IMR-90 (cell line): ENCODE measurements around the gene CMIP. TPM values are rescaled to one million over a fixed set of nuclear protein-coding genes. Genes with fewer than 3 reads are reported as not detected.

Experiments used
- ATAC-seq: fragments of 200-7000 bp; cut with Tn5 transposase; 2 replicates; pipeline ENCODE4 v1.9.1; 2020; ENCODE audit warnings: low read depth, mild to moderate bottlenecking, moderate library complexity
- BruUV-seq: library from RNA; stranded (reverse); fragments of 400-500 nt; replicated peaks from 2 replicates; lab custom pipeline; 2021; lab: Mats Ljungman, UMichigan
- CTCF ChIA-PET: fragments of 300-600 bp; formaldehyde crosslinking; extraction: SDS; loops from one replicate; lab custom pipeline; 2021; ENCODE audit warnings: antibody characterized with exemption; lab: Yijun Ruan, JAX
- POLR2A ChIA-PET: fragments of 300-600 bp; sonication (Branson Sonifier 250); formaldehyde crosslinking; loops from one replicate; lab custom pipeline; 2022; ENCODE audit warnings: antibody characterized with exemption; ENCODE audit not compliant: unreplicated experiment; lab: Charles Lee
- DNase-seq: peaks from one replicate; pipeline ENCODE4 v3.0.0; 2013
- H2AFZ ChIP-seq: replicated peaks from 2 replicates; pipeline ENCODE3; 2013; ENCODE audit warnings: low read length, mild to moderate bottlenecking; ENCODE audit not compliant: poor library complexity
- H2AK5ac ChIP-seq: 2 replicates; pipeline ENCODE4 v1.6.1; 2013; ENCODE audit warnings: low read depth, low read length, inconsistent platforms
- H2AK9ac ChIP-seq: replicated peaks from 2 replicates; pipeline ENCODE3; 2013; ENCODE audit warnings: mild to moderate bottlenecking, low read depth, low read length, moderate library complexity; ENCODE audit not compliant: poor library complexity
- H2BK120ac ChIP-seq: 2 replicates; pipeline ENCODE4 v1.6.1; 2013; ENCODE audit warnings: low read depth, low read length, inconsistent platforms
- H2BK15ac ChIP-seq: 3 replicates; pipeline ENCODE4 v1.6.1; 2013; ENCODE audit warnings: low read depth, low read length, inconsistent platforms
- H2BK20ac ChIP-seq: 2 replicates; pipeline ENCODE4 v1.6.1; 2013; ENCODE audit warnings: low read depth, mild to moderate bottlenecking, inconsistent platforms, low read length, moderate library complexity
- H2BK5ac ChIP-seq: 2 replicates; pipeline ENCODE4 v1.6.1; 2013; ENCODE audit warnings: mild to moderate bottlenecking, low read depth, low read length, inconsistent platforms; ENCODE audit not compliant: poor library complexity, severe bottlenecking
- H3K14ac ChIP-seq: replicated peaks from 2 replicates; pipeline ENCODE4 v1.6.1; 2013; ENCODE audit warnings: low read depth, low read length, inconsistent platforms
- H3K18ac ChIP-seq: 2 replicates; pipeline ENCODE4 v1.6.1; 2013; ENCODE audit warnings: low read depth, low read length, control low read depth
- H3K23ac ChIP-seq: 2 replicates; pipeline ENCODE4 v1.6.1; 2013; ENCODE audit warnings: low read depth, low read length, inconsistent platforms
- H3K27ac ChIP-seq: 2 replicates; pipeline ENCODE4 v1.5.1; 2013; ENCODE audit warnings: mild to moderate bottlenecking, control low read depth, low read length; ENCODE audit not compliant: insufficient read depth
- H3K27me3 ChIP-seq: 2 replicates; pipeline ENCODE4 v1.6.1; 2013; ENCODE audit warnings: low read length; ENCODE audit not compliant: control insufficient read depth, insufficient read depth
- H3K36me3 ChIP-seq: 2 replicates; pipeline ENCODE4 v1.6.1; 2013; ENCODE audit warnings: low read length, mixed read lengths; ENCODE audit not compliant: control insufficient read depth, insufficient read depth
- H3K4ac ChIP-seq: 2 replicates; pipeline ENCODE4 v1.6.1; 2013; ENCODE audit warnings: low read depth, low read length, inconsistent platforms
- H3K4me1 ChIP-seq: 2 replicates; pipeline ENCODE4 v1.6.1; 2013; ENCODE audit warnings: low read length, mixed read lengths; ENCODE audit not compliant: control insufficient read depth, insufficient read depth
- H3K4me2 ChIP-seq: 2 replicates; pipeline ENCODE4 v1.6.1; 2013; ENCODE audit warnings: low read depth, mild to moderate bottlenecking, control low read depth, low read length, moderate library complexity
- H3K4me3 ChIP-seq: 2 replicates; pipeline ENCODE4 v1.5.1; 2013; ENCODE audit warnings: low read depth, mild to moderate bottlenecking, control low read depth, low read length, moderate library complexity; ENCODE audit not compliant: insufficient read depth
- H3K56ac ChIP-seq: 2 replicates; pipeline ENCODE4 v1.6.1; 2013; ENCODE audit warnings: low read length, inconsistent platforms; ENCODE audit not compliant: insufficient read depth; ENCODE audit errors: extremely low read depth
- H3K79me1 ChIP-seq, 2 experiments: 2 replicates each; pipeline ENCODE4 v1.6.1; 2013; ENCODE audit warnings: low read length in 2 of 2, inconsistent platforms in 1 of 2, low read depth in 1 of 2
- H3K9ac ChIP-seq: 2 replicates; pipeline ENCODE4 v1.6.1; 2013; ENCODE audit warnings: low read depth, low read length, control low read depth
- H3K9me1 ChIP-seq: 2 replicates; pipeline ENCODE4 v1.6.1; 2013; ENCODE audit warnings: low read length, inconsistent platforms; ENCODE audit not compliant: insufficient read depth
- H3K9me3 ChIP-seq: 2 replicates; pipeline ENCODE4 v1.6.1; 2013; ENCODE audit warnings: low read length; ENCODE audit not compliant: control insufficient read depth, insufficient read depth
- H4K20me1 ChIP-seq: 2 replicates; pipeline ENCODE4 v1.6.1; 2013; ENCODE audit warnings: low read length, inconsistent platforms; ENCODE audit not compliant: insufficient read depth
- H4K5ac ChIP-seq: 2 replicates; pipeline ENCODE4 v1.6.1; 2013; ENCODE audit warnings: mild to moderate bottlenecking, low read depth, low read length, control low read depth
- H4K8ac ChIP-seq, 2 experiments: 2 replicates each; pipeline ENCODE4 v1.6.1; 2013; ENCODE audit warnings: low read depth in 2 of 2, low read length in 2 of 2, control low read depth in 1 of 2, inconsistent platforms in 1 of 2
- H4K91ac ChIP-seq: 2 replicates; pipeline ENCODE4 v1.6.1; 2013; ENCODE audit warnings: low read depth, low read length, inconsistent platforms; ENCODE audit not compliant: insufficient read depth
- BHLHE40 ChIP-seq: fragments of 150-350 bp; IDR thresholded peaks from 2 replicates; pipeline ENCODE4 v1.6.1; 2016; ENCODE audit warnings: mild to moderate bottlenecking, low read depth, low read length
- CEBPB ChIP-seq: IDR thresholded peaks from 2 replicates; pipeline ENCODE4 v1.6.1; 2012; ENCODE audit warnings: low read depth, low read length, improper control_type of control experiment
- FOS ChIP-seq: fragments of 150-350 bp; IDR thresholded peaks from 2 replicates; pipeline ENCODE4 v1.6.1; 2016; ENCODE audit warnings: low read depth, low read length
- MAFK ChIP-seq: IDR thresholded peaks from 2 replicates; pipeline ENCODE4 v1.6.1; 2012; ENCODE audit warnings: low read depth, low read length, improper control_type of control experiment
- MAZ ChIP-seq: IDR thresholded peaks from 2 replicates; pipeline ENCODE4 v1.6.1; 2012; ENCODE audit warnings: low read depth, mild to moderate bottlenecking, low read length, improper control_type of control experiment, moderate library complexity, borderline replicate concordance
- MXI1 ChIP-seq: IDR thresholded peaks from 2 replicates; pipeline ENCODE4 v1.6.1; 2012; ENCODE audit warnings: low read depth, mild to moderate bottlenecking, low read length, moderate library complexity, borderline replicate concordance
- NFE2L2 ChIP-seq: fragments of 150-350 bp; IDR thresholded peaks from 2 replicates; pipeline ENCODE4 v1.6.1; 2016; ENCODE audit warnings: low read depth, mild to moderate bottlenecking, low read length
- RAD21 ChIP-seq: IDR thresholded peaks from 2 replicates; pipeline ENCODE4 v1.6.1; 2012; ENCODE audit warnings: low read length, improper control_type of control experiment
- RCOR1 ChIP-seq: IDR thresholded peaks from 2 replicates; pipeline ENCODE4 v1.6.1; 2012; ENCODE audit warnings: mild to moderate bottlenecking, low read length, improper control_type of control experiment; ENCODE audit not compliant: insufficient replicate concordance
- WGBS, 2 experiments: methylation state at CpG; one replicate each; pipeline versions ENCODE4 v1.1.5 to v1.1.7; 2013; ENCODE audit warnings: missing lambda C conversion rate in 2 of 2; ENCODE audit not compliant: insufficient read length in 1 of 2; ENCODE audit errors: extremely low coverage in 2 of 2; 5-methylcytosine and 5-hydroxymethylcytosine counted together
- dilution Hi-C: fragments of 300-500 bp; cut with HindIII; formaldehyde crosslinking; loops from one replicate; pipeline ENCODE4 v1.14.3; 2018; ENCODE audit warnings: low sequenced_read_pairs; ENCODE audit not compliant: unreplicated experiment
- in situ Hi-C: fragments of 300-500 bp; cut with MboI; formaldehyde crosslinking; loops from 3 replicates; pipeline ENCODE4 v1.14.3; 2019; ENCODE audit warnings: low sequenced_read_pairs, inconsistent platforms, mixed read lengths
- intact Hi-C: fragments of 100-400 bp; cut with micrococcal nuclease; formaldehyde crosslinking; loops from 2 replicates; pipeline ENCODE4 v1.10.0; 2022
- polyA plus RNA-seq, 3 experiments: library from polyadenylated mRNA; depleted of rRNA; stranded (reverse); fragments of >200 nt; gene quantifications; 2 replicates each; pipeline ENCODE4 v1.2.3, GENCODE V29; 2012; ENCODE audit warnings: low replicate concordance in 1 of 3
- total RNA-seq: library from RNA; depleted of rRNA; stranded (reverse); fragments of >200 nt; gene quantifications from 2 replicates; pipeline ENCODE4 v1.2.3, GENCODE V29; 2012
- TF ChIP-seq, protein P1 (sequence below): fragments of 150-350 bp; IDR thresholded peaks from 2 replicates; pipeline ENCODE4 v1.6.1; 2016; ENCODE audit warnings: low read depth, mild to moderate bottlenecking, low read length, moderate library complexity, borderline replicate concordance
- TF ChIP-seq, protein P2 (sequence below): conservative IDR thresholded peaks from 2 replicates; pipeline ENCODE4 v1.5.1; 2012; ENCODE audit warnings: mild to moderate bottlenecking, low read depth, low read length, improper control_type of control experiment

Gene CMIP
- total and polyA plus RNA-seq, 2 of the 4 experiments (the other 2 are of a cell fraction): 3.2 to 11.6 TPM

DNA sequence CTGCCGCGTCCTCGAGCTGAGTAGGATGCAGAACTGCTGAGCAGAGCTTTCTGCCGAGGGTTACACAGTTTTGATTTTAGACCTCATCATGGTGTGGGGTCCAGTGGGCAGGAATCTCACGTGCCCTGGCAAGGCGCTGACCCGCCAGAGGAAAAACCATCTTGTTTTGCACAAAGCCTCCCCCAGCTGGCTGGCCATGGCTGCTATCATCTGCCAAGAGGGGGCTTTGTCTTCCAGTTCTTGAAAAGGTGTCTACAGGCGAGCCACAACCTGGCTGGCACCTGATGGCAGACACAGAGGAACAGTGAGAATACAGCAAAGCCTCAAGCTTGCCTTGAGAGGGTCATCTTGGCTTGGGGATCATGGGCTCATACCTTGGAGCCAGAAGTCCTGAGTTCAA is 118.3 kb downstream of the CMIP start:
- dilution Hi-C loops: no loop called here
- no peak overlapping the region for H3K23ac ChIP-seq
- no peak overlapping the region for H4K5ac ChIP-seq
- H3K14ac ChIP-seq: no peak overlapping the region
- H3K4me1 ChIP-seq: peaks cover 2% of the 10 kb centered on the region
- H3K4me3 ChIP-seq: no peak overlapping the region
- no peak overlapping the region for H3K27ac ChIP-seq
- no peak overlapping the region for H2BK120ac ChIP-seq
- H4K91ac ChIP-seq: no peak overlapping the region
- DNase-seq (no peak), ATAC-seq (no peak)
- no peak overlapping the region for H3K18ac ChIP-seq
- no peak overlapping the region for H2BK15ac ChIP-seq
- H3K9ac ChIP-seq: no peak overlapping the region
- peaks cover 10% of the 10 kb centered on the region for H3K9me1 ChIP-seq
- no peak overlapping the region for H3K4me2 ChIP-seq
- peaks cover 25 to 58% of the 10 kb centered on the region in 2 experiments for H3K79me1 ChIP-seq
- no peak overlapping the region for H3K56ac ChIP-seq
- intact Hi-C loops: no loop called here
- no peaks in the 10 kb centered on the region for H3K9me3 ChIP-seq
- ChIA-PET CTCF (interaction anchor here (0.6 to 1.0 kb wide), 2 partner anchors 21 to 319 kb away, joined by 3 to 5 read pairs; no protein-coding TSS in a partner anchor), POLR2A (no interaction called here)
- no peak overlapping the region for H2AK9ac ChIP-seq
- no peak overlapping the region for H2BK20ac ChIP-seq
- H2AFZ ChIP-seq: no peak overlapping the region
- no peak overlapping the region for H2BK5ac ChIP-seq
- no TSS peak for BruUV-seq
- H3K36me3 ChIP-seq: no peaks in the 10 kb centered on the region
- H3K27me3 ChIP-seq: no peaks in the 10 kb centered on the region
- H2AK5ac ChIP-seq: no peak overlapping the region
- in situ Hi-C loops: no loop called here
- WGBS, 2 experiments: 90% methylated on average over 2 of the region's 8 CpGs; no CpG with 5 or more reads in 1 of the 2 experiments
- peaks cover 75% of the 10 kb centered on the region for H4K20me1 ChIP-seq
- H3K4ac ChIP-seq: no peak overlapping the region
- TF ChIP-seq RAD21 (no peak), MXI1 (no peak), MAFK (no peak), RCOR1 (no peak), NFE2L2 (no peak), BHLHE40 (no peak), FOS (no peak), CEBPB (no peak), MAZ (no peak)
- TF ChIP-seq, protein P1, sequence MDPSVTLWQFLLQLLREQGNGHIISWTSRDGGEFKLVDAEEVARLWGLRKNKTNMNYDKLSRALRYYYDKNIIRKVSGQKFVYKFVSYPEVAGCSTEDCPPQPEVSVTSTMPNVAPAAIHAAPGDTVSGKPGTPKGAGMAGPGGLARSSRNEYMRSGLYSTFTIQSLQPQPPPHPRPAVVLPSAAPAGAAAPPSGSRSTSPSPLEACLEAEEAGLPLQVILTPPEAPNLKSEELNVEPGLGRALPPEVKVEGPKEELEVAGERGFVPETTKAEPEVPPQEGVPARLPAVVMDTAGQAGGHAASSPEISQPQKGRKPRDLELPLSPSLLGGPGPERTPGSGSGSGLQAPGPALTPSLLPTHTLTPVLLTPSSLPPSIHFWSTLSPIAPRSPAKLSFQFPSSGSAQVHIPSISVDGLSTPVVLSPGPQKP: no peak
- TF ChIP-seq, protein P2, sequence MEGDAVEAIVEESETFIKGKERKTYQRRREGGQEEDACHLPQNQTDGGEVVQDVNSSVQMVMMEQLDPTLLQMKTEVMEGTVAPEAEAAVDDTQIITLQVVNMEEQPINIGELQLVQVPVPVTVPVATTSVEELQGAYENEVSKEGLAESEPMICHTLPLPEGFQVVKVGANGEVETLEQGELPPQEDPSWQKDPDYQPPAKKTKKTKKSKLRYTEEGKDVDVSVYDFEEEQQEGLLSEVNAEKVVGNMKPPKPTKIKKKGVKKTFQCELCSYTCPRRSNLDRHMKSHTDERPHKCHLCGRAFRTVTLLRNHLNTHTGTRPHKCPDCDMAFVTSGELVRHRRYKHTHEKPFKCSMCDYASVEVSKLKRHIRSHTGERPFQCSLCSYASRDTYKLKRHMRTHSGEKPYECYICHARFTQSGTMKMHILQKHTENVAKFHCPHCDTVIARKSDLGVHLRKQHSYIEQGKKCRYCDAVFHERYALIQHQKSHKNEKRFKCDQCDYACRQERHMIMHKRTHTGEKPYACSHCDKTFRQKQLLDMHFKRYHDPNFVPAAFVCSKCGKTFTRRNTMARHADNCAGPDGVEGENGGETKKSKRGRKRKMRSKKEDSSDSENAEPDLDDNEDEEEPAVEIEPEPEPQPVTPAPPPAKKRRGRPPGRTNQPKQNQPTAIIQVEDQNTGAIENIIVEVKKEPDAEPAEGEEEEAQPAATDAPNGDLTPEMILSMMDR: no peak
- H4K8ac ChIP-seq: no peak overlapping the region
